ENCODE data around the gene GRAMD4. TPM values are rescaled to one million over a fixed set of nuclear protein-coding genes. Genes with fewer than 3 reads are reported as not detected.

Gene GRAMD4
- total RNA-seq, 1 experiment from 2014 or later, result 19.8 TPM

GRCh38 chr22:46652081-46652846 lies 32.1 kb downstream of the GRAMD4 start:
- Histone ChIP-seq H4K20me1 (ENCODE audit: control insufficient read depth, insufficient read depth, insufficient read length) (no peaks in the 10 kb centered on the region), H2BK12ac (ENCODE audit: insufficient read length, low read depth, low read length) (no peak overlapping the region), H3K27ac (ENCODE audit: insufficient read length, low read depth, low read length) (no peak overlapping the region), H3K23me2 (ENCODE audit: insufficient read length, low read depth, low read length, poor library complexity, severe bottlenecking) (no peaks in the 10 kb centered on the region), H3K56ac (ENCODE audit: insufficient read length, low read depth, low read length) (no peak overlapping the region), H2AFZ (ENCODE audit: low read length) (no peak overlapping the region), H3K4me2 (ENCODE audit: insufficient read depth, insufficient read length, low read length) (no peak overlapping the region), H3K4me1 (ENCODE audit: insufficient read depth, low read length) (no peaks in the 10 kb centered on the region), H3K23ac (ENCODE audit: insufficient read length, low read depth, low read length) (no peak overlapping the region), H3K14ac (ENCODE audit: insufficient read depth, low read length) (no peak overlapping the region; the same call in 1 of the 2 replicates), H4K8ac (replicated peaks; ENCODE audit: insufficient read length, low read depth, low read length) (no peak overlapping the region), H2BK120ac (ENCODE audit: low read depth, low read length, poor library complexity, severe bottlenecking) (no peak overlapping the region), H3K9ac (ENCODE audit: extremely low read depth, insufficient read length, low read length) (no peak overlapping the region), H3K9me3 (ENCODE audit: control insufficient read depth, low read depth, low read length) (no peaks in the 10 kb centered on the region), H2BK20ac (ENCODE audit: low read depth, low read length, poor library complexity, severe bottlenecking) (no peak overlapping the region), H3K27me3 (ENCODE audit: insufficient read depth, low read length) (no peaks in the 10 kb centered on the region), H3K79me2 (ENCODE audit: insufficient read depth, low read length) (no peaks in the 10 kb centered on the region), H3K18ac (ENCODE audit: insufficient read length, low read depth, low read length) (no peak overlapping the region), H2BK15ac (ENCODE audit: low read depth, low read length) (no peak overlapping the region), H3K79me1 (ENCODE audit: insufficient read depth, low read depth, low read length, poor library complexity, severe bottlenecking) (no peaks in the 10 kb centered on the region), H2AK5ac (ENCODE audit: insufficient read length, low read length) (no peak overlapping the region), H3T11ph (ENCODE audit: low read length) (no peak overlapping the region), H2BK5ac (ENCODE audit: insufficient read length, low read length) (no peak overlapping the region), H4K5ac (ENCODE audit: insufficient read length, low read depth, low read length) (no peak overlapping the region), H4K91ac (ENCODE audit: insufficient read length, low read depth, low read length) (no peak overlapping the region), H3K4ac (ENCODE audit: low read depth, low read length) (no peak overlapping the region)
- no peak for DNase-seq
- H3K9me3 Mint-ChIP-seq, result no peaks in the 10 kb centered on the region
- WGBS (ENCODE audit: extremely low coverage, insufficient read length, low lambda C conversion rate), result no CpG with 5 or more reads among the region's 22 CpGs
- H3K36me3 Mint-ChIP-seq (ENCODE audit: insufficient read depth in 1 of 3, low read depth in 3 of 3), result no peaks in the 10 kb centered on the region; a peak in 1 of 7 replicates
- peaks cover 7 to 12% of the 10 kb centered on the region in 2 experiments for H3K4me1 Mint-ChIP-seq
- H3K4me3 Mint-ChIP-seq, result no peak overlapping the region; a peak in 1 of 5 replicates
- TF ChIP-seq, protein P1, sequence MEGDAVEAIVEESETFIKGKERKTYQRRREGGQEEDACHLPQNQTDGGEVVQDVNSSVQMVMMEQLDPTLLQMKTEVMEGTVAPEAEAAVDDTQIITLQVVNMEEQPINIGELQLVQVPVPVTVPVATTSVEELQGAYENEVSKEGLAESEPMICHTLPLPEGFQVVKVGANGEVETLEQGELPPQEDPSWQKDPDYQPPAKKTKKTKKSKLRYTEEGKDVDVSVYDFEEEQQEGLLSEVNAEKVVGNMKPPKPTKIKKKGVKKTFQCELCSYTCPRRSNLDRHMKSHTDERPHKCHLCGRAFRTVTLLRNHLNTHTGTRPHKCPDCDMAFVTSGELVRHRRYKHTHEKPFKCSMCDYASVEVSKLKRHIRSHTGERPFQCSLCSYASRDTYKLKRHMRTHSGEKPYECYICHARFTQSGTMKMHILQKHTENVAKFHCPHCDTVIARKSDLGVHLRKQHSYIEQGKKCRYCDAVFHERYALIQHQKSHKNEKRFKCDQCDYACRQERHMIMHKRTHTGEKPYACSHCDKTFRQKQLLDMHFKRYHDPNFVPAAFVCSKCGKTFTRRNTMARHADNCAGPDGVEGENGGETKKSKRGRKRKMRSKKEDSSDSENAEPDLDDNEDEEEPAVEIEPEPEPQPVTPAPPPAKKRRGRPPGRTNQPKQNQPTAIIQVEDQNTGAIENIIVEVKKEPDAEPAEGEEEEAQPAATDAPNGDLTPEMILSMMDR (conservative IDR thresholded peaks at IDR 0.05), result no peak
- H3K27me3 Mint-ChIP-seq (ENCODE audit: low read depth), result no peaks in the 10 kb centered on the region
- H3K27ac Mint-ChIP-seq, result peak overlapping the region in 1 of 3 experiments; percentile 67; a peak in 4 of 7 replicates

All from H9 (cell line).